ENCODE results near the gene MEF2D.

The MEF2D gene

DNA sequence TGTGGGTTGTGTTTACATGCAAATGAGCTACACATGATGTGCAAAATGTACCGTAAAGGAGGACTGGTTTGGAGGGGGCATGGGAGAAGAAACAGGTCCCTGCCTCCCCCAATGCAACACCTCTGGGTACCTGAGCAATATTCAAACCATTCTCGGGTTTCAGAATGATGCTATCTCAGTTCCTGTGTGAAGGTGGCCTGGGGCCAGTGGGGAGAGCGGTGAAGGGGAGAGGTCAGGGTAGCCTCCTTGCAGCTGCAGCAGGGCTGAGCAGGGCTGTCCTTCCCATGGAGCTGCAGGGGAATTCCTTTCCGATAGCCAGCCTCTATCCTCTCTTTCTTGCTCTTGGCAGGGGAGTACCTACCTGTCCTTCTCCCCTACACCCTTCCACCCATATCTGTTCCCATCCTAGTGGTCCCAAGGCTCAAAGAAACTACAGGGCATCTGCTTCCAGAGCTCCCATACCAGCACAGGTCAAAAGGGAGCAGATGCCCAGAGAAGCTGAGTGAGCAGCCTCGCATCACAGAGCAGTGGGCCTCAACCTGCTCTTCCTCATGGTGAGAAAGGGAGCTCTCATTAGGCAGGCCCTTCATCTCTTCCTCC is 11.9 kb downstream of the MEF2D start:
- DNase-seq (ENCODE audit: low spot score) = no peak

- peak; percentile 48 for DNase-seq (ENCODE audit: low spot score)
Observed at GRCh38 chr1:156487862-156488261, 12.7 kb downstream of the MEF2D start.

- DNase-seq (ENCODE audit: low spot score) = no peak
Observed at GRCh38 chr1:156486421-156487344, 13.9 kb downstream of the MEF2D start.

GRCh38 chr1:156485984-156486383 is 14.6 kb downstream of the MEF2D start:
- no peak for DNase-seq (ENCODE audit: low spot score)

DNA sequence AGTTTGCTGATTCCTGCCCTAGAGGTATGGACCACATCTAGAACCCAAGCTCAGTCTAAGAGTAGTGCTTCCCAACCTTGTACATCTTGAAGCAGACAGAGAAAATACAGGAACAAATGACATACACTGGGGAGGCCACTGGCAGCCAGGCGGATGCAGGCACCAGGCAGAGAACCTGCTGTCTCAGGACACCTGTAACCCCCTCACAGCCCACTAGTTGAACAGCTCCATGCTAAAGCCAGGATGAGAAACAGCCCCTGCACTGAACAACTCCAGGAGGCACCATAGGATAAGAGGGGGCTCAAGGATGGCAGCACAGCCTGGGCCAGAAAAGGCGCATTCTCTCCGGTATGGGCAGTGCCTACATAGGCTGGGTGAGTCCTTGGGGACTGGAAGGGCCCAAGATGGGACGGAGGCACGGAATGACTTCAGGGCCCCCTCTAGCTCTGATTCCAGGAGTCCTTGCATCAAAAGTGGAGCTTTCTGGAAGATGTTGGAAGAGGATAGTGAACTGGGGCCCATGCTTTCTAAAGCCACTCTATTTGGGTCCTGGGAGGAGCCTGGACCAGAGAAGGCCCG is 16.0 kb downstream of the MEF2D start:
- no peak for DNase-seq (ENCODE audit: low spot score)

DNA sequence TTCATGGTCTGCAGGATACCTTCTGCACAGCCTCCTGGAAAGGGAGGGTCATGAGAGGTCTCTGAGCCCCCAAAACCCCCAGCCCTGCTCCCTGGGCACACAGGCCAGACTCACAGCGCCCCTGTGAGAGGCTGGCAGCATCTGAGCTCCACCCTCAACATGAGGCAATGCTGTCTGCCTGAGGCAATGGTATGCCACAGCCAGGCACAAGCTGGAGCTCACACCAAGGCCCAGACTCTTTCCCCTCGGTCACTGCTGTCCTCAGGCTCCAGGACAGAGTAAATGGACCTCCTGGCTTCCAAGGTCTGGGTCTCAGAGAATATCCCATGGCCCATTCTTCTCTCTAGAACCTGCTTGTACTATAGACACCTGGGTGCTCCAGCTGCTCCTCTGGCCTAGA is 17.2 kb downstream of the MEF2D start:
- no peak for DNase-seq (ENCODE audit: low spot score)

DNA sequence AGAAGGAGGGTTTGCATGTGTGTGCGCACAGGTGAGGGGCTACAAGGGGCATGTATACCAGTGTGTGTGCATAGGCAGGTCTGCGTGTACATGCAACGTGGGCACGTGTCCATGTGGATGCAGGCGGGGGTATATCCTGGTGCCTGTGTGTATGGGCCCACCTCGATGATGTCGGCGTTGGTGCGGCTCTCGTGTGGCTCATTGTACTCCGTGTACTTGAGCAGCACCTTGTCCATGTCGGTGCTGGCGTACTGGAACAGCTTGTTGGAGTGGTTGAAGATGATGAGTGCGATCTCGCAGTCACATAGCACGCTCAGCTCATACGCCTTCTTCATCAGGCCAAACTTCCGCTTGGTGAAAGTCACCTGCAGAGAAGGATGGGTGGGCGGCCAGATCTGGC is 18.3 kb downstream of the MEF2D start:
- DNase-seq (ENCODE audit: low spot score) = no peak

- peak; percentile 26 for DNase-seq (ENCODE audit: low spot score)
Observed at GRCh38 chr1:156481527-156481926, 19.0 kb downstream of the MEF2D start.

GRCh38 chr1:156480411-156481192 is 20.0 kb downstream of the MEF2D start:
- peak; percentile 77 for DNase-seq (ENCODE audit: low spot score)

DNA sequence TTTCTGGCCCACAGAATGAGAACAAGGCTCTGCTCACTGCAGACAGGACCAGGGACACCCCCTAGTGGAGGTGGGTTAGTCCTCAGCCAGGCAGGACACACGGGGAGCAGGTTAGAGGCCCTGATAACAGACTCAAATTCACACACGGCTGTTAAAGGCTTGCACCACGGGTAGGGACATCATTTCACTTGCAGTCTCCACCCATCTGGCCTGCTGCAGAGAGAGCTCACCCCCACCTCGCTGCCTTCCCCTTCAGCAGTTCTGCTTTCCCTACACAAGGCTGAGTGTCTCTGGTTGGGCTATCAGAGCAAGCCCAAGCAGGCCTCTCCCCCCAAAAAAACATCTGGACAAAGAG is 20.6 kb downstream of the MEF2D start:
- DNase-seq (ENCODE audit: low spot score) = no peak

DNA sequence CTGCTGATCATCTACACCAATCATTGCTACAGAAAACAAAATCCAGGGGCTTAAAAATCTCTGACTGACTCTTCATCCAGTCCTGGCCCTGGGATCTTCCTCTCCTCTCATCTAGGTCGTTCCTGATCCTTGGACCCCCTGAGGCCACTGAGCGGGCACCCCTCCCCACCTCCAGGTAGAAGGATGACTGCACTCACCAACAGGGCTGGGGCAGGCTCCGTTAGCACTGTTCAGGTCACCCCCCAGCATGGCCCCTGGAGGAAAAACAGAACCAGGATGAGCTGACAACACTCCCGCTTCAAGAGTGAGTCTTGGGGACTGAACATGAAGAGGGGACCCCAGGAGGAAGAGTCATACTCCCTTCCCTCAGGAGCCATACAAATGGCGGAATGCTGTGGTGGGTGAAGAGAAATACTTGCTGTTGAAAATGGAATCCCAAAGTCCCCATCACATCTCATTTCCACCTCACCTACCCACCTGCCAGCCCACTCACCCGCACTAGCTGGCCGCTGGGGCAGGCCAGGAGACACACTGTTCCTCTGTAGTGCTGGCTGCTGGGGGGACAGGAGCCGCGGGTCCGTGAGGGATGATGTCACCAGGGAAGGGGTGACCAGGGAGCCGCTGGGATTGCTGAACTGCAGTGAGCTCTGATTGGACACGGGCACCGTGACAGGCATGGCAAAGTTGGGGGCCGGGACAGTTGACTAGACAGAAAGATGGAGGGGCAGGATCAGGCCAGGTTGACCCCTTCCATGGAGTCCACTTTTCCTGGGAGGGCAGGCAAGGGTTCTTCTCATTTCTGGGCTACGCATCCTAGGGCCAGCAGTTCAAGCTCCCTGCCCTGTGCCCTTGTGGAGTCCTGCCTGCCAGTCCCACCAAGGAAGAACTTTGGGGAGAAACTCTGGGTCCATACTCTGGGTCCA is 21.2 kb downstream of the MEF2D start:
- no peak for DNase-seq (ENCODE audit: low spot score)

GRCh38 chr1:156478250-156478627 is 22.3 kb downstream of the MEF2D start:
- no peak for DNase-seq (ENCODE audit: low spot score)

DNA sequence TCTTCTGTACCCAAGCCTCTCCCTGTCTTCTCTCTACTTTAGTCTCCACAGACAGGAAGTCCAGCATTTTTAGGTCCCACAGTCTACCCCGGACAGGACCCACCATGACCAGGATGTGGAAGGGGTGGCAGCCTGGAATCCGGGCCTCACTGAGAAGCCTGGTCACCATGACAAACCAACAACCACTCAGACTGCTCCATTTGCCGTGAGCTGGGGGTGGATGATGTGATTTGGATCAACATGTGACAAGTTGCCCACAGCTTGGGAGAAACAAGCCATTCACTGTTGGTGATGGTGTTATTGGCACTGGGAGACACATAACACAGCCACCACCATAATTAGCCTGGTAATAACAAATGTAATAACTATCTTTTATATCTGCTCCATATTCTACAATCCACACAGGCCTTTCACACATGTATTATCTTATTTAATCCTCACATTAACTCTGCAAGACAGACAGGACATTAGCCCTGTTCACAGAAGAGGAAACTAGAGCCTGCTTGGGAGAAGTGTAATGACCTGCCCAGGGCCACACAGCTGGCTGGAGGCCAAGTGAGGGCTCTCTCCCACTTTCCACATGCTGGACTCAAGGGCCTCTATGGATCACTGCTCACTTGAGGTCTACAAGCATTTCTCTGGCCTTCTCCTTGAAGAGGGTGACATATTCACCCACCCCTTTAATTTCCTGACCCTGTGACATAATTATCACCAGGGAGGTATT is 22.9 kb downstream of the MEF2D start:
- DNase-seq (ENCODE audit: low spot score) = no peak

DNA sequence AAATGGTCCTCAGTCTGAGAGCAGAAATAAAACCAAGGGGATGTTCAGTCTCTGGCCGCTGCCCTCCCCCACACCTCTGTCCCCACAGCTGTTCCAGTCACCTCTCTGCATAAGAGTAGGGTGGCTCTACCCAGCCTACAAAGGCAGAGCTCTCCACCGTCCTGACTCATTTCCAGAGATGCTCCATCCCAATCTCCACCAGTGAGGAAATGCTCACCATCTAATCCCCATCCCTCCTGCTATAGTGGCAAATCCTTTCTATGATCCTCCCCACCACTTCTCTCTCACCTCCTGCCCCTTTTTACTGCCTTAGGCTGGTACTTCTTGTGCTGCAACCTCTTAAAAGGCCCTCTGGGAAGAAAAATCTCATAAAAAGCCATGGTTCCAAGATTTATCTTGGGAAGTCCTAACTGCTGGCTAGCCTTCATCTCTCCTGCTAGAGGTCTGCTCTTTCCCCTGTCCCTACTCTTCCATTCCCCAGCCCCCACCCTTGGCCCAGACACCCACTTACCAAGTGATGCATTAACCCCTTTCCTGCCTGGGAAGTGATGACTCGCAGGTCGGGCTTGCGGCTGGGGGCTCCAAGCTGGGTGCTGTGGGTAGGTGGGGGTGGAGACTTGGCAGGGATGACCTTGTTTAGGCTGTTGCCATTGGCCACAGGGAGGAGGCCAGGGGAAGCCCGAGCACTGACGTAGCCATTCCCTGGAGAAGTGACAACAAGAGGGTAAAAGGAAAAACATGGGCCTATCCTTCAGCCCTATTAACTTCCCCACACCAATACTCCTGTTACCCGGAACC is 23.9 kb downstream of the MEF2D start:
- no peak for DNase-seq (ENCODE audit: low spot score)

DNA sequence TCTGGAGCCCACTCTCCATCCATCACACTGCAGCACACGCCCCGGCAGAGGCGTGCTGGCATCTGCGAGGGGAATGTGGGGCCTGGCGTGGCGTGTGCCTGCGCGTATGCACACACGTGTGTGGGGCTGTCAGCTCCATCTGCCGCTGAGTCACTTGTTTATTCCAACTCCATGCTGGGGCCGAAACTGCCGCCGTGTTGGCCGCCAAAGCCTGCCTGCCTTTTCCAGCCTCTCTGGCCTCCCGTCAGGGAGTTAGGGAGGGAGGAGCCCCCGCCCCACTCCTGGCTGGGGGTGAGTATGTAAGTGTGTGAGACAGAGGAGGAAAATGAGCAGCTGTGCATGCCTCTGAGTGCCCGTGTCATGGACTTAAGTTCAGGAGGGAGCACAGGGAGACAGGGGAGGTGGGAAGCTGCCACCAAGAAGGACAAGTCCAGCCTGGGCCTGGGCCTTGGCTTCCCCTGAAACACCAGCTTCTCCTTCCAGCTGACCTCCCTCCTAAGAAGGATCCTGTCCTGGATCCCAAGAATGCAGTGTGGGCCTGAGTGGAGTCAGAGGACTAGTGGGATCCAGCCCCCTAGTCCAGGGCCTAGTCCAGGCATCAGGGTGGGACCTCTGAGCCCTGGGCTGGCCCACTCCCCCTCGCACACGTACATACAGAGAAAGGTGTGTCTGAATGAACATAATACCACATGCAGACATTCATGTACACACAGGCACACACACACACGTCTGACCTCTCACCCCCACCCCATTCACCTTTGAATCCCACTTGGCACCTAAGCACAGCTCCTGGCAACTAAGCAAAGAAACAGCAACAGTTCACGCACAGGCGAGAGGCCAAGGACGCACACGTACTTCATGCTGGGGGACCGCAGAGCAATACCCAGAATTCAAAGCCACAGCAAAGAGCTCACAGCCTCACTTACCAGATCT is 24.7 kb downstream of the MEF2D start:
- no peak for DNase-seq (ENCODE audit: low spot score)

GRCh38 chr1:156474966-156475365 is 25.6 kb downstream of the MEF2D start:
- no peak for DNase-seq (ENCODE audit: low spot score)

DNA sequence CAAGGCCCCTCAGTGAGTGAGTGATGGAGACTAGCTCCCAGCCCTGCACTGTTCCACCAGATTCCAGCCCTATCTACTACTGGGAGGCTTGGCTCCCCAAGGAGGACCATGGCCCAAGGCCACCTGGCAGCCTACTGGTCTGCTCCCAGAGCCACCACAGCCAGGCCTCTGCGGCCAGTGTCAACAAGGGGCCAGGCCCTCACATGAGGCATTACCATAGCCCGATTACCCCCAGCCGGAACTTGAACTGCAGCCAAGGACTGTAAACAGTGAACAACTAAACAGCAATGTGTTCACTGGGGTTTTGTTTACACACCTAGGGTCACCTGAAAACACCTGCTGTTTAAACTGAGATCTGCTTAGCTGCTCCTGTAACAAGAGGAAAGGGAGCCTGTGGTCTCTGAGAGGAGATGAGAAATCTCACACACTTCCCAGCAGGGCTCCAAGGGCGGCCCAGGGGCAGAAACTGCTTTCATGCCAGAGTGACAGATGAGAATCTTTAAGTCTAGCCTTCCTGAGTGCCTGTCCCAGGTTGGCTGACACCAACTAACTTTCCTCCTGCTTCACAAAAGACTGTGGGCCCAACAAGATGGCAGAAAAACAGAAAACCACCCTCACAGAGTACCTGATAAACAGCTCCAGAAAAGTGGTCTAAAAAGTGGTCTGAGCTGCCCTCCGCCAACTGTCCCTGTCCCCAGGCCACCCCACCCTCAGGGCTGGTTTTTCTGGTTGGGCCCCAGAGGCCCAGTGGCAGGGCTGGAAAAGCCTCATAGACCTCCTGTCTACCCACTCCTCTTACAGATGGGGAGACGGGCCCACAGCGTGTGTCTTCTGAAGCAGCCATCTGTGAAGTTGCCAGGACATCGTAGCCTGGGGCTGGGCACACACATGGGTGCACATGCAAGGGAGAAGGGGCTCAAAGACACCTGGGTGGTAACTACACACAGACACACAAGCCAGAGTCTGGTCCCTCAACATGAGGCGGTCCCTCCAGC is 28.8 kb downstream of the MEF2D start:
- DNase-seq (ENCODE audit: low spot score) = no peak

DNA sequence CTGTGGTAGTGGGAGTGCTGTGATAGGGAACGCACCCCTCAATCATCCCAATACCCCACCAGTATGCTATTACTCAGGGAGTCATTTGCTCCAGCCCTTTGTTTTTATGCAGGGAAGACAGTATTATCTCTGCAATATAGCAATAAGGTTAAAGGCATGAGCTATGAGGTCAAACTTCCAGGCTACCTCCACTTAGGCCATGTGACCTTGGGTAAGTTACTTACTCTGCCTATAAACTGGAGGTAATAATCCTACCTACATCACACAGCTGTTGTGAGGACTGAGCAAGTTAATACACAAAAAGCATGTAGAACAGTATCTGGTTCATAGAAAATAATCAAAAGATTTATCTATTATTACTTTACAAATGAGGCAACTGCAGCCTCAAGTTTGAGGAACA is 30.1 kb downstream of the MEF2D start:
- DNase-seq (ENCODE audit: low spot score) = no peak
